Ovary (tissue), 9 donors: ENCODE results near the gene CNTD1. TPM values are rescaled to one million over a fixed set of nuclear protein-coding genes. Genes with fewer than 3 reads are reported as not detected.

Experiments used
- DNase-seq, 5 donors: peaks; one replicate each; pipeline ENCODE4 v3.0.0-alpha.2; 2019 to 2020
- H3K27ac ChIP-seq, 2 donors: fragments of 200-600 bp; one replicate each; pipeline versions ENCODE4 v1.5.1 to v1.8.0; 2019 to 2022
- H3K27me3 ChIP-seq: fragments of 200-600 bp; one replicate; pipeline ENCODE4 v1.8.0; 2022
- H3K36me3 ChIP-seq: fragments of 200-600 bp; sonication (generic); one replicate; pipeline ENCODE4 v1.5.1; 2019
- H3K4me1 ChIP-seq: one replicate; pipeline ENCODE4 v1.8.1; 2013; ENCODE audit warnings: mild to moderate bottlenecking, moderate library complexity; ENCODE audit not compliant: insufficient read depth
- H3K4me3 ChIP-seq: fragments of 200-600 bp; sonication (generic); one replicate; pipeline ENCODE4 v1.5.1; 2017
- H3K9me3 ChIP-seq, 2 donors: fragments of 200-600 bp in 1 of 2; sonication (generic) in 1 of 2; one replicate each; pipeline versions ENCODE4 v1.5.1 to v1.8.1; 2013 to 2019; ENCODE audit warnings: mild to moderate bottlenecking in 1 of 2, moderate library complexity in 1 of 2
- EP300 ChIP-seq: sonication (generic); formaldehyde crosslinking; IDR thresholded peaks from one replicate; pipeline ENCODE4 v1.6.1; 2017; ENCODE audit warnings: antibody characterized with exemption
- POLR2A ChIP-seq: fragments of 450-650 bp; IDR thresholded peaks from one replicate; pipeline ENCODE4 v1.6.1; 2017; ENCODE audit warnings: antibody characterized with exemption, mild to moderate bottlenecking, moderate library complexity
- WGBS, 3 donors: extraction: QIAGEN DNeasy Blood & Tissue Kit in 1 of 3; methylation state at CpG; one replicate each; pipeline versions ENCODE4 v1.1.5 to v1.1.7; 2013 to 2017; 5-methylcytosine and 5-hydroxymethylcytosine counted together
- intact Hi-C, 4 donors: fragments of 100-400 bp; cut with DNase I; formaldehyde crosslinking; loops; one replicate each; pipeline versions ENCODE4 v1.11.0 to v1.15.1; 2022 to 2023
- polyA plus RNA-seq, 2 donors: library from polyadenylated mRNA; stranded (reverse); fragments of 200-250 nt in 1 of 2; fragments of 350-450 nt in 1 of 2; fragmentation: Illumina TruSeq in 1 of 2; extraction: RNeasy Lipid Tissue Mini Kit (QIAGEN cat#74804) in 1 of 2; gene quantifications; one replicate each; pipeline ENCODE4 v1.2.3, GENCODE V29; 2013 to 2014
- total RNA-seq, 7 donors: library from RNA; depleted of rRNA in 2 of 7; stranded (reverse); fragments of >200 nt in 2 of 7; fragmentation: NEBNext Ultra II Directional in 3 of 7; extraction: Animal tissue kit (Norgen Biotek cat#: 25700) in 3 of 7; gene quantifications; one replicate each; pipeline versions ENCODE4 v1.1.0 to v1.2.4, GENCODE V29; 2016 to 2023
- TF ChIP-seq, protein P1 (sequence below), 3 donors: fragments of 450-650 bp in 2 of 3; fragments of 200-600 bp in 1 of 3; IDR thresholded peaks; one replicate each; pipeline versions ENCODE4 v1.5.1 to v1.8.0; 2016 to 2022; ENCODE audit warnings: antibody characterized with exemption in 3 of 3, mild to moderate bottlenecking in 1 of 3
- donor health status: DM: no; HTN: no; CAD: no; lungs with moderate emphysema.
- donor health status: DM: no; HTN: no; CAD: no.
- donor health status: Bipolar disorder and iron deficiency.
- donor health status: DM: yes; HTN: yes; CAD: no.
- donor health status: DM: no; HTN: no; CAD: no.
- donor health status: DM: yes; HTN: yes; CAD: no.

The CNTD1 gene
- total and polyA plus RNA-seq, 9 donors = 0.22 to 0.79 (median 0.33) TPM; not detected in 2

DNA sequence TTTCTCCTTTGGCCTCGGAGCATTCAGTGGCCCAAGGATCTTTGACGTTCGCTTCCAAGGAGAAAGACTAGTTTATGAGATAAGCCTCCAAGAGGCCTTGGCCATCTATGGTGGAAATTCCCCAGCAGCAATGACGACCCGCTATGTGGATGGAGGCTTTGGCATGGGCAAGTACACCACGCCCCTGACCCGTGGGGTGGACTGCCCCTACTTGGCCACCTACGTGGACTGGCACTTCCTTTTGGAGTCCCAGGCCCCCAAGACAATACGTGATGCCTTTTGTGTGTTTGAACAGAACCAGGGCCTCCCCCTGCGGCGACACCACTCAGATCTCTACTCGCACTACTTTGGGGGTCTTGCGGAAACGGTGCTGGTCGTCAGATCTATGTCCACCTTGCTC is 53.7 kb downstream of the CNTD1 start:
- Histone ChIP-seq H3K27me3 (no peaks in the 10 kb centered on the region), H3K4me3 (peak overlapping the region; percentile 32), H3K27ac (no peak overlapping the region), H3K4me1 (peaks cover 5% of the 10 kb centered on the region), H3K9me3 (no peaks in the 10 kb centered on the region), H3K36me3 (no peaks in the 10 kb centered on the region)
- whole genome bisulfite sequencing, 3 donors = 75 to 78% (median 75%) methylated on average over 15 of the region's 15 CpGs
- TF ChIP-seq, protein P1, sequence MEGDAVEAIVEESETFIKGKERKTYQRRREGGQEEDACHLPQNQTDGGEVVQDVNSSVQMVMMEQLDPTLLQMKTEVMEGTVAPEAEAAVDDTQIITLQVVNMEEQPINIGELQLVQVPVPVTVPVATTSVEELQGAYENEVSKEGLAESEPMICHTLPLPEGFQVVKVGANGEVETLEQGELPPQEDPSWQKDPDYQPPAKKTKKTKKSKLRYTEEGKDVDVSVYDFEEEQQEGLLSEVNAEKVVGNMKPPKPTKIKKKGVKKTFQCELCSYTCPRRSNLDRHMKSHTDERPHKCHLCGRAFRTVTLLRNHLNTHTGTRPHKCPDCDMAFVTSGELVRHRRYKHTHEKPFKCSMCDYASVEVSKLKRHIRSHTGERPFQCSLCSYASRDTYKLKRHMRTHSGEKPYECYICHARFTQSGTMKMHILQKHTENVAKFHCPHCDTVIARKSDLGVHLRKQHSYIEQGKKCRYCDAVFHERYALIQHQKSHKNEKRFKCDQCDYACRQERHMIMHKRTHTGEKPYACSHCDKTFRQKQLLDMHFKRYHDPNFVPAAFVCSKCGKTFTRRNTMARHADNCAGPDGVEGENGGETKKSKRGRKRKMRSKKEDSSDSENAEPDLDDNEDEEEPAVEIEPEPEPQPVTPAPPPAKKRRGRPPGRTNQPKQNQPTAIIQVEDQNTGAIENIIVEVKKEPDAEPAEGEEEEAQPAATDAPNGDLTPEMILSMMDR (IDR thresholded peaks at IDR 0.05) = no peak
- TF ChIP-seq POLR2A (no peak), EP300 (no peak)
- DNase-seq = no peak
- intact Hi-C loops = loop anchor here in 1 of 4 donors (10.0 kb wide), 1 partner anchor 642 kb away; no protein-coding TSS in a partner anchor

DNA sequence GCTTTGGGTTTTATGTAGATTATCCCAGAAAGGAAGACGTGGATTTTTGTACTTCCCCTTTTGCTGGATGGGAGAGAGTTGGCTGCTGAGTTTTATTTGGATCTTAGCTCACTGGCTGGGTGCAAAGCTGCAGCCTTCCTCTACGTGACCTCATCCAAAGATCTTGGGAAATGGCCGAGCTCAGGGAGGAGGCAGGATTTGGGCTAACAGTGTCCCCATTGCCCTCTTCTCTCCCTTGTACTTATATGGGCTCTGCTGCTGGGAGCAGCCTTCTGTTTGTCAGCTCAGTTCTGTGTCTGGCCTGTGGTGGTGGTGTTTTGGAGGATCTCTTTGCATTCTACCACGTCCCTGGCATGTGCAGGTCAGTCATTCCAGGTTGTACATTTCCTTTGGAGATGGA is 54.3 kb downstream of the CNTD1 start:
- Histone ChIP-seq H3K9me3 (no peaks in the 10 kb centered on the region), H3K27ac (no peak overlapping the region), H3K27me3 (no peaks in the 10 kb centered on the region), H3K36me3 (no peaks in the 10 kb centered on the region), H3K4me1 (peaks cover 5% of the 10 kb centered on the region), H3K4me3 (peak overlapping the region; percentile 5)
- intact Hi-C loops = loop anchor here in 1 of 4 donors (10.0 kb wide), 1 partner anchor 642 kb away; no protein-coding TSS in a partner anchor
- 22 to 36% (median 35%) methylated on average over 4 of the region's 4 CpGs for WGBS, 3 donors
- TF ChIP-seq EP300 (no peak), POLR2A (no peak)
- TF ChIP-seq, protein P1 (IDR thresholded peaks at IDR 0.05) = no peak
- DNase-seq = no peak

DNA sequence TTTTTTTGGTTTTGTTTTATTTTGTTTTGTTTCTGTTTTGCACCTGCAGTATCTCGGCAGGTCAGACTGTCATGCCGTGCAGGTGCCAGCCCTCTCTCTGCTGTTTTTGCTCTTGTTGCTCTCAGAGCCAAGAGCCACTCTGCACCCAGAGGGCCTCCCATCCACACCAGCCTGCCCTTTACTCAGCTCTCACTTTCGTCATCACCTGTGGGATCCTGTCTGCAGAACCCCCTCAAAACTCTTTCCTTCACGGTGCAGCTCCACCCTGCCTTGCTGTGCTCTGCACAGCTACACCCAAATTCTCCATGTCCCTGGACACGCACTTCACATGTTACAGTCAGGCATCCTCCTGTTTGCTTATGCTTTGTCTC is 54.9 kb downstream of the CNTD1 start:
- intact Hi-C loops = loop anchor here in 1 of 4 donors (10.0 kb wide), 1 partner anchor 641 kb away; no protein-coding TSS in a partner anchor
- H3K27me3 ChIP-seq = no peaks in the 10 kb centered on the region
- no peak overlapping the region for H3K4me3 ChIP-seq
- H3K9me3 ChIP-seq = no peaks in the 10 kb centered on the region
- no peak overlapping the region for H3K27ac ChIP-seq
- H3K4me1 ChIP-seq = peaks cover 5% of the 10 kb centered on the region
- TF ChIP-seq, protein P1 (IDR thresholded peaks at IDR 0.05) = no peak
- no peak for TF ChIP-seq EP300
- no peak for TF ChIP-seq POLR2A
- WGBS, 3 donors = 53 to 70% (median 64%) methylated on average over 5 of the region's 5 CpGs
- H3K36me3 ChIP-seq = no peaks in the 10 kb centered on the region
- DNase-seq = no peak

DNA sequence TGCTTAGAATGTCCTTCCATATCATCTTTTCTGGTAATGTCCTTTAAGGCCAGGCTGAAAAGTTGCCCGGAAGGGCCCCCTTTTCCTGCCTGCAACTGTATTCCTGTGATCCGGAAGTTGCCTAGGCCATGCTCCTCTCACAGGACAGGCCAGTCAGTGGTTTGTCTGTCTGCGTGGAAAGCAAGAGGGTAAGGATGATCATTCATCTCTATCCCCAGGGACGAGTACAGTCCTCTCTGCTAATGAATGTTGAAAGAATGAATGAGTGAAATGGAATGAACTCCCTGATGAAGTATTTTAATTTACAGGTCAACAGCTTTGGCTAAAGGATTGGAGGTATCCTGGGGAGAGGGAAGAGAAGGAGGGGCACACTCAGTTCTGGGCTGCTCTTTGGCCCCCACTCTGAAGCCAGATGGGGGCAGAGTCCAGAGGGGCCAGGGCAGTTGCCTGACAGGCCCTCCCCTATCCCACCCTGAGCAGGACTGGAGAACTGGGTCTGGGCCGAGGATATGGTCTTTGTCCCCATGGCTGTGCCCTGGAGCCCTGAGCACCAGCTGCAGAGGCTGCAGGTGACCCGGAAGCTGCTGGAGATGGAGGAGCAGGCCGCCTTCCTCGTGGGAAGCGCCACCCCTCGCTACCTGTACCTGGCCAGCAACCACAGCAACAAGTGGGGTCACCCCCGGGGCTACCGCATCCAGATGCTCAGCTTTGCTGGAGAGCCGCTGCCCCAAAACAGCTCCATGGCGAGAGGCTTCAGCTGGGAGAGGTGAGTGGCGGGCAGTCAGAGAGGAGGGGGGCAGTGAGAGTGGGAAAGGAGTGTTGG is 55.5 kb downstream of the CNTD1 start:
- Histone ChIP-seq H3K27ac (no peak overlapping the region), H3K36me3 (no peaks in the 10 kb centered on the region), H3K27me3 (no peaks in the 10 kb centered on the region), H3K9me3 (no peaks in the 10 kb centered on the region), H3K4me1 (peaks cover 5% of the 10 kb centered on the region), H3K4me3 (no peak overlapping the region)
- DNase-seq = no peak
- TF ChIP-seq, protein P1 (IDR thresholded peaks at IDR 0.05) = no peak
- intact Hi-C loops = loop anchor here in 1 of 4 donors (10.0 kb wide), 1 partner anchor 641 kb away; no protein-coding TSS in a partner anchor
- 67 to 81% (median 80%) methylated on average over 15 of the region's 15 CpGs for whole genome bisulfite sequencing, 3 donors
